H1 (cell line): ENCODE data around the gene MYF5. TPM values are rescaled to one million over a fixed set of nuclear protein-coding genes. Genes with fewer than 3 reads are reported as not detected.

ENCODE experiments used
- BCL11A ChIP-seq, 2 experiments: IDR thresholded peaks; one replicate each; pipeline ENCODE4 v1.6.1; 2011; ENCODE audit warnings: low read depth in 2 of 2, low read length in 2 of 2, mild to moderate bottlenecking in 2 of 2
- CHD1 ChIP-seq: IDR thresholded peaks from 2 replicates; pipeline ENCODE4 v1.6.1; 2012; ENCODE audit warnings: low read depth, low read length, improper control_type of control experiment
- CTBP2 ChIP-seq: IDR thresholded peaks from 2 replicates; pipeline ENCODE4 v1.7.0; 2011; ENCODE audit warnings: borderline replicate concordance, mild to moderate bottlenecking, moderate library complexity, mixed read lengths, low read length; ENCODE audit not compliant: insufficient read depth, insufficient read length
- EGR1 ChIP-seq: IDR thresholded peaks from 2 replicates; pipeline ENCODE4 v1.6.1; 2011; ENCODE audit warnings: low read depth, low read length, borderline replicate concordance
- EP300 ChIP-seq, 2 experiments: IDR thresholded peaks; 1 replicate in 1 of 2; 2 replicates in 1 of 2; pipeline ENCODE4 v1.6.1; 2011 to 2012; ENCODE audit warnings: low read depth in 2 of 2, low read length in 2 of 2, mild to moderate bottlenecking in 2 of 2, borderline replicate concordance in 1 of 2, inconsistent platforms in 1 of 2, moderate library complexity in 1 of 2
- GABPA ChIP-seq: IDR thresholded peaks from 2 replicates; pipeline ENCODE4 v1.6.1; 2011; ENCODE audit warnings: mild to moderate bottlenecking, low read length, moderate library complexity, borderline replicate concordance; ENCODE audit not compliant: insufficient read depth
- HDAC2 ChIP-seq, 2 experiments: fragments of 300-600 bp in 1 of 2; sonication (generic) in 1 of 2; IDR thresholded peaks; 2 replicates each; pipeline ENCODE4 v1.6.1; 2011 to 2012; ENCODE audit warnings: low read depth in 2 of 2, low read length in 2 of 2, mild to moderate bottlenecking in 2 of 2, moderate library complexity in 2 of 2, borderline replicate concordance in 1 of 2, inconsistent platforms in 1 of 2
- KDM4A ChIP-seq: IDR thresholded peaks from one replicate; pipeline ENCODE4 v1.7.1; 2012; ENCODE audit warnings: low read depth, mild to moderate bottlenecking, moderate library complexity, low read length, inconsistent platforms; ENCODE audit not compliant: severe bottlenecking
- MAX ChIP-seq: IDR thresholded peaks from 2 replicates; pipeline ENCODE4 v1.6.1; 2012; ENCODE audit warnings: inconsistent platforms
- POLR2A ChIP-seq, 2 experiments: IDR thresholded peaks; 1 replicate in 1 of 2; 2 replicates in 1 of 2; pipeline ENCODE4 v1.6.1; 2011; ENCODE audit warnings: low read depth in 2 of 2, low read length in 2 of 2, mild to moderate bottlenecking in 2 of 2; ENCODE audit errors: control extremely low read depth in 1 of 2
- POLR2AphosphoS5 ChIP-seq: IDR thresholded peaks from 2 replicates; pipeline ENCODE4 v1.6.1; 2011; ENCODE audit warnings: low read depth, low read length
- RFX5 ChIP-seq: IDR thresholded peaks from 2 replicates; pipeline ENCODE4 v1.6.1; 2011; ENCODE audit warnings: low read depth, low read length, improper control_type of control experiment, borderline replicate concordance
- RXRA ChIP-seq: IDR thresholded peaks from 2 replicates; pipeline ENCODE4 v1.6.1; 2011; ENCODE audit warnings: low read depth, mild to moderate bottlenecking, low read length, moderate library complexity; ENCODE audit not compliant: insufficient read depth
- SIN3A ChIP-seq, 2 experiments: IDR thresholded peaks in 1 of 2; conservative IDR thresholded peaks in 1 of 2; 2 replicates each; pipeline ENCODE4 v1.6.1; 2011 to 2012; ENCODE audit warnings: low read length in 2 of 2, improper control_type of control experiment in 1 of 2, low read depth in 1 of 2, mild to moderate bottlenecking in 1 of 2
- SP1 ChIP-seq: IDR thresholded peaks from 2 replicates; pipeline ENCODE4 v1.6.1; 2011; ENCODE audit warnings: low read depth, low read length
- SP2 ChIP-seq: IDR thresholded peaks from 2 replicates; pipeline ENCODE4 v1.6.1; 2012; ENCODE audit warnings: mild to moderate bottlenecking, low read length, inconsistent platforms
- SRF ChIP-seq: IDR thresholded peaks from 2 replicates; pipeline ENCODE4 v1.6.1; 2011; ENCODE audit warnings: mild to moderate bottlenecking, low read depth, low read length, moderate library complexity
- SUZ12 ChIP-seq: fragments of 200-600 bp; sonication (generic); IDR thresholded peaks from 2 replicates; pipeline ENCODE4 v1.6.1; 2012; ENCODE audit warnings: mild to moderate bottlenecking, inconsistent platforms, low read length, moderate library complexity, mixed read lengths
- TBP ChIP-seq: IDR thresholded peaks from 2 replicates; pipeline ENCODE4 v1.6.1; 2011; ENCODE audit warnings: low read depth, low read length, improper control_type of control experiment
- TCF12 ChIP-seq: IDR thresholded peaks from 2 replicates; pipeline ENCODE4 v1.6.1; 2011; ENCODE audit warnings: low read depth, mild to moderate bottlenecking, low read length
- TEAD4 ChIP-seq: IDR thresholded peaks from 2 replicates; pipeline ENCODE4 v1.6.1; 2012; ENCODE audit warnings: low read depth, low read length, inconsistent platforms, mixed read lengths
- USF2 ChIP-seq: IDR thresholded peaks from 2 replicates; pipeline ENCODE4 v1.6.1; 2011; ENCODE audit warnings: low read length, improper control_type of control experiment
- YY1 ChIP-seq: IDR thresholded peaks from 2 replicates; pipeline ENCODE4 v1.6.1; 2011; ENCODE audit warnings: low read depth, mild to moderate bottlenecking, low read length
- polyA plus RNA-seq, 7 experiments: library from polyadenylated mRNA; depleted of rRNA in 3 of 7; stranded (reverse) in 5 of 7; unstranded in 2 of 7; fragments of >200 nt in 5 of 7; fragments of 200-250 nt in 2 of 7; gene quantifications; 1 replicate in 5 of 7; 2 replicates in 1 of 7; 4 replicates in 1 of 7; pipeline versions ENCODE4 v1.2.1 to v1.2.3, GENCODE V29; 2011 to 2013; ENCODE audit warnings: missing spikeins in 2 of 7, mixed read lengths in 2 of 7
- total RNA-seq: library from RNA; stranded (reverse); fragmentation: NEBNext Ultra II Directional; extraction: Animal tissue kit (Norgen Biotek cat#: 25700); gene quantifications from 2 replicates; pipeline ENCODE4 v1.2.1, GENCODE V29; 2021

Gene MYF5
- total and polyA plus RNA-seq, 2 of the 8 experiments (the other 6 are each of a cell fraction or from before 2014, with no cell fraction given) = 0.09 TPM; not detected in 1

GRCh38 chr12:80709811-80710726 lies 6.6 kb upstream of the MYF5 start (continued):
- TF ChIP-seq EP300 (IDR thresholded peaks at IDR 0.05; ENCODE audit: borderline replicate concordance in 1 of 2, low read depth in 2 of 2, low read length in 2 of 2) (no peak), SUZ12 (peak; percentile 72), RFX5 (no peak), POLR2A (IDR thresholded peaks at IDR 0.05; ENCODE audit: control extremely low read depth in 1 of 2, low read depth in 2 of 2, low read length in 2 of 2) (no peak), CHD1 (no peak), SP2 (no peak), SIN3A (conservative IDR thresholded peaks at IDR 0.05 in 1 of 2, IDR thresholded peaks at IDR 0.05 in 1 of 2; ENCODE audit: low read depth in 1 of 2, low read length in 2 of 2) (no peak), CTBP2 (no peak), SRF (no peak), KDM4A (peak; percentile 42), BCL11A (IDR thresholded peaks at IDR 0.05; ENCODE audit: low read depth in 2 of 2, low read length in 2 of 2) (no peak), TBP (no peak), USF2 (no peak), MAX (no peak), HDAC2 (IDR thresholded peaks at IDR 0.05; ENCODE audit: borderline replicate concordance in 1 of 2, low read depth in 2 of 2, low read length in 2 of 2) (no peak), TEAD4 (no peak), EGR1 (no peak), SP1 (no peak), POLR2AphosphoS5 (no peak), GABPA (no peak), TCF12 (no peak), RXRA (no peak), YY1 (no peak)
